GM12892 (cell line): ENCODE results near the gene ZNFX1.

Source experiments
- POLR2A ChIP-seq: IDR thresholded peaks from 2 replicates; pipeline ENCODE4 v1.6.1; 2011; ENCODE audit warnings: low read depth, low read length, control low read depth
- POLR2AphosphoS5 ChIP-seq: IDR thresholded peaks from 2 replicates; pipeline ENCODE4 v1.6.1; 2011; ENCODE audit warnings: low read depth, low read length, control low read depth

GRCh38 chr20:49275636-49276035 lies 2.2 kb downstream of the ZNFX1 start:
- no peak for TF ChIP-seq POLR2A
- no peak for TF ChIP-seq POLR2AphosphoS5
